NCI-H774 (cell line): ENCODE data around the gene PDE9A.
A peak's percentile ranks its signal among the peaks of the same experiment; 100 is the strongest.
"Not testable (repeated sequence)": the region's sequence is repeated elsewhere in the genome, so short reads cannot be mapped to it uniquely, and the experiment has no call there.

ENCODE experiments used
- DNase-seq: peaks from one replicate; lab custom pipeline; 2025; lab: John Stamatoyannopoulos, UW

PDE9A gene

GRCh38 chr21:42799516-42799915, 146.1 kb downstream of the PDE9A start:
- no peak for DNase-seq

- no peak for DNase-seq
Measured at GRCh38 chr21:42799948-42800347, 146.5 kb downstream of the PDE9A start.

- DNase-seq, result not testable (repeated sequence)
Measured at GRCh38 chr21:42801616-42802015, 148.2 kb downstream of the PDE9A start.

- DNase-seq, result no peak
Measured at GRCh38 chr21:42806509-42807140, 153.2 kb downstream of the PDE9A start.

GRCh38 chr21:42807293-42807895, 154.0 kb downstream of the PDE9A start:
- not testable (repeated sequence) for DNase-seq

- DNase-seq, result no peak
Measured at GRCh38 chr21:42807938-42808613, 154.7 kb downstream of the PDE9A start.

- no peak for DNase-seq
Measured at GRCh38 chr21:42809171-42809570, 155.8 kb downstream of the PDE9A start.

GRCh38 chr21:42809577-42810475, 156.4 kb downstream of the PDE9A start:
- no peak for DNase-seq

- DNase-seq, result no peak
Measured at GRCh38 chr21:42811960-42812359, 158.5 kb downstream of the PDE9A start.

- DNase-seq, result not testable (repeated sequence)
Measured at GRCh38 chr21:42812528-42813241, 159.3 kb downstream of the PDE9A start.

GRCh38 chr21:42815217-42815616, 161.8 kb downstream of the PDE9A start:
- no peak for DNase-seq

GRCh38 chr21:42818328-42818749, 164.9 kb downstream of the PDE9A start:
- DNase-seq, result no peak

GRCh38 chr21:42819861-42820615, 166.6 kb downstream of the PDE9A start:
- DNase-seq, result no peak

- peak; percentile 43 for DNase-seq
Measured at GRCh38 chr21:42820616-42821465, 167.4 kb downstream of the PDE9A start.
